ENCODE measurements around the gene GRIN3A.

DNA sequence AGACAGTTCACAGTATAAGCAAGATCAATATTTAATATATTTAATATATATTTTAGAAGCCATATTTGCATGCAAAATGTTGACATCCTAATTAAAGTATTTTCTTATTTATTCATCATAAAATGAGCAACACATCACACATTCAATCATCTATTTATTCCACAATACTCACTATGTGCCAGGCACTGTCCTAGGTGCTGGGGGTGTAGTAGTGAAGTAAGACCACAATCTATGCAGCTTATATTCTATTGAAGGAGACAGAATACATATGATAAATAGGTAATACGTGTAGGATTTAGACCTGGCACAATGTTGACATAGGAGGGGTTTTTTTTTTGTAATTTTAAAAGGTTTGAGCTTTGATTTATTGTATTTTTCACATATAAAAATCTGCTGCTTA lies 63.1 kb downstream of the GRIN3A start:
- TF ChIP-seq SUZ12 (IDR thresholded peaks at IDR 0.05; ENCODE audit: extremely low read depth, insufficient read depth, insufficient read length) (no peak), ZNF274 (IDR thresholded peaks at IDR 0.05; ENCODE audit: low read depth, low read length) (no peak), YY1 (IDR thresholded peaks at IDR 0.05; ENCODE audit: insufficient read depth, insufficient read length) (no peak)

All from NT2/D1 (cell line).